ENCODE measurements around the gene UBQLN1. TPM values are rescaled to one million over a fixed set of nuclear protein-coding genes. Genes with fewer than 3 reads are reported as not detected.

The UBQLN1 gene
- total RNA-seq, 1 experiment from 2014 or later: 111 TPM

- H3K79me2 ChIP-seq (ENCODE audit: insufficient read depth, low read length): peaks cover 55% of the 10 kb centered on the region; the same call in 1 of the 2 replicates
- no peak overlapping the region for H3K56ac ChIP-seq (ENCODE audit: insufficient read length, low read depth, low read length)
- H3K23ac ChIP-seq (ENCODE audit: insufficient read length, low read depth, low read length): no peak overlapping the region
- no peak overlapping the region for H3K27ac ChIP-seq (ENCODE audit: insufficient read length, low read depth, low read length)
- Mint-ChIP-seq H3K27me3 (ENCODE audit: low read depth) (no peaks in the 10 kb centered on the region), H3K4me3 (no peak overlapping the region), H3K27ac (peak overlapping the region in 2 of 3 experiments; percentile 1 to 13; a peak in 1 of 7 replicates), H3K36me3 (ENCODE audit: insufficient read depth in 1 of 3, low read depth in 3 of 3) (no peaks in the 10 kb centered on the region; a peak in 2 of 7 replicates), H3K4me1 (peaks cover 2 to 19% of the 10 kb centered on the region in 2 experiments; a peak in 2 of 4 replicates), H3K9me3 (no peaks in the 10 kb centered on the region)
- H2AK5ac ChIP-seq (ENCODE audit: insufficient read length, low read length): no peak overlapping the region
- H4K8ac ChIP-seq (replicated peaks; ENCODE audit: insufficient read length, low read depth, low read length): no peak overlapping the region
- no peak overlapping the region for H4K91ac ChIP-seq (ENCODE audit: insufficient read length, low read depth, low read length)
- no peaks in the 10 kb centered on the region for H4K20me1 ChIP-seq (ENCODE audit: control insufficient read depth, insufficient read depth, insufficient read length)
- H3T11ph ChIP-seq (ENCODE audit: low read length): no peak overlapping the region
- H2BK12ac ChIP-seq (ENCODE audit: insufficient read length, low read depth, low read length): no peak overlapping the region
- no peak overlapping the region for H2BK120ac ChIP-seq (ENCODE audit: low read depth, low read length, poor library complexity, severe bottlenecking)
- no peak overlapping the region for H2BK5ac ChIP-seq (ENCODE audit: insufficient read length, low read length)
- no CpG with 5 or more reads among the region's 3 CpGs for WGBS (ENCODE audit: extremely low coverage, insufficient read length, low lambda C conversion rate)
- H3K9ac ChIP-seq (ENCODE audit: extremely low read depth, insufficient read length, low read length): no peak overlapping the region
- H3K4ac ChIP-seq (ENCODE audit: low read depth, low read length): no peak overlapping the region
- no peak overlapping the region for H2AFZ ChIP-seq (ENCODE audit: low read length)
- no peaks in the 10 kb centered on the region for H3K27me3 ChIP-seq (ENCODE audit: insufficient read depth, low read length)
- H3K79me1 ChIP-seq (ENCODE audit: insufficient read depth, low read depth, low read length, poor library complexity, severe bottlenecking): peaks cover 8% of the 10 kb centered on the region
- no peaks in the 10 kb centered on the region for H3K9me3 ChIP-seq (ENCODE audit: control insufficient read depth, low read depth, low read length)
- H3K4me1 ChIP-seq (ENCODE audit: insufficient read depth, low read length): no peaks in the 10 kb centered on the region
- H2BK20ac ChIP-seq (ENCODE audit: low read depth, low read length, poor library complexity, severe bottlenecking): no peak overlapping the region
- no peak overlapping the region for H3K18ac ChIP-seq (ENCODE audit: insufficient read length, low read depth, low read length)
- no peak for DNase-seq
- no peak overlapping the region for H4K5ac ChIP-seq (ENCODE audit: insufficient read length, low read depth, low read length)
- H3K23me2 ChIP-seq (ENCODE audit: insufficient read length, low read depth, low read length, poor library complexity, severe bottlenecking): no peaks in the 10 kb centered on the region
- no peak overlapping the region for H3K4me2 ChIP-seq (ENCODE audit: insufficient read depth, insufficient read length, low read length)
- no peak for TF ChIP-seq CTCF (conservative IDR thresholded peaks at IDR 0.05)
- no peak overlapping the region for H2BK15ac ChIP-seq (ENCODE audit: low read depth, low read length)
- no peak overlapping the region for H3K14ac ChIP-seq (ENCODE audit: insufficient read depth, low read length)
Measured at GRCh38 chr9:83691492-83691891, 16.3 kb downstream of the UBQLN1 start.

All from H9 (cell line).